ENCODE results near the gene TMEM72. TPM values are rescaled to one million over a fixed set of nuclear protein-coding genes. Genes with fewer than 3 reads are reported as not detected.

TMEM72 gene
- total RNA-seq, 1 experiment from 2014 or later, result not detected

DNA sequence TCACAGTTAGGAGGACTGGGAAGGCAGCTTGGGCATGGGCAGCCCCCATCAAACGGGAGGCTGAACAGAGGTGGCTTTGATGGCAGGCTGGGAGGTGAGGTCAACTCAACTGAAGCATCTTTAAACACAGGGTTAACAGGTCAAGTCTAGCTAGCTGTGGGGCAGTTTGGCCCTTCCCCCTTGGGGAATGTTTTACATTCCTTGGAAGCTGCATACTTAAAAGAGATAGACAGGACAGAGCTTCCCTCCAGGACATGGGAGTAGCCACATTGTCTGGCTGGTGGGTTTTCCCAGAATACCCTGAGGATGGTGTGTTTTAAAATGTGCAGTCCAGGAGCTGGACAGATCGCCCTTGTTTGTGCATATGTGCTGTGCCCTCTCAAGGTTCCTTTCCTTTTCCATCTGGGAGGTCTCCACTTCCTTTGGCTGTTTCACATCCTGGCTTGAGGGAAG is 41.7 kb downstream of the TMEM72 start (continued):
- no peak for TF ChIP-seq EZH2 (IDR thresholded peaks at IDR 0.05)
- TF ChIP-seq FOSL1 (IDR thresholded peaks at IDR 0.05; ENCODE audit: low read depth), result no peak

DNA sequence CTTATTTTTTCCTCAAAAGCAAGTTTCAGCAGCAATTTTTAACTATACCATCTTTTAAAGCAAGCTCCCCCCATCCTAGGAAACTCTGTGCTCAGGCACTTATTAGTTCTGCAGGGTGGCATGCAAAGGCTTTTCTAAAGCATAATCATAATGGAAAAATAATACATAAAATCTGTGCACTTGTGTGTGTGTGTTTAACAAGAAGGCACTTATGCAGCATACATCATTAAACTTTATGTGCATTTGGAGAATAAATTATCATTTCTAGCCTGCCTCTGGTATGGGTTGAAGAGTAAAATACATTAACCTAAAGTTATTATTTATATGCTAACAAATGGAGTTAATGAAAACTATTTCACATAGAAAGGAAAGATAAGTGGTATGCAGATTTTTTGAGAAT is 42.9 kb downstream of the TMEM72 start:
- H3K36me3 ChIP-seq (ENCODE audit: control insufficient read depth in 1 of 2, insufficient read depth in 2 of 2, low read length in 2 of 2), result no peaks in the 10 kb centered on the region
- peaks cover 0 to 10% of the 10 kb centered on the region in 2 experiments; a peak in 1 of 4 replicates for H3K4me1 ChIP-seq (ENCODE audit: control insufficient read depth in 1 of 2, insufficient read depth in 2 of 2, low read length in 2 of 2)
- H3K4me3 ChIP-seq (replicated peaks in 1 of 2; ENCODE audit: low read depth in 1 of 2, low read length in 2 of 2), result no peak overlapping the region
- H3K27me3 ChIP-seq (ENCODE audit: insufficient read depth, low read length), result no peaks in the 10 kb centered on the region
- H3K9ac ChIP-seq (ENCODE audit: low read length), result no peak overlapping the region
- ChIA-PET POLR2A (interaction anchor here (0.7 kb wide), 1 partner anchor 121 kb away, joined by 3 read pairs; no protein-coding TSS in a partner anchor), RAD21 (ENCODE audit: low non-redundant PET in 1 of 2, low total read pairs in 2 of 2, uncharacterized antibody in 2 of 2, unreplicated experiment in 2 of 2) (no interaction called here), CTCF (no interaction called here)
- no peak overlapping the region for H3K4me2 ChIP-seq (ENCODE audit: low read length)
- H3K79me2 ChIP-seq (ENCODE audit: insufficient read depth, low read length), result no peaks in the 10 kb centered on the region
- BruUV-seq (replicated peaks), result no TSS peak
- H4K20me1 ChIP-seq (ENCODE audit: insufficient read depth), result no peaks in the 10 kb centered on the region
- intact Hi-C loops (cut with micrococcal nuclease), result no loop called here
- ATAC-seq (no peak), DNase-seq (ENCODE audit: low read depth, low spot score) (no peak)
- no peaks in the 10 kb centered on the region for H3K9me2 ChIP-seq (ENCODE audit: insufficient read depth)
- no peaks in the 10 kb centered on the region for H3K9me3 ChIP-seq (ENCODE audit: control insufficient read depth in 1 of 2, insufficient read depth in 1 of 2, low read depth in 1 of 2, low read length in 2 of 2)
- no peak overlapping the region for H2AFZ ChIP-seq (ENCODE audit: low read depth, low read length, poor library complexity, severe bottlenecking)
- no peak for TF ChIP-seq POLR2A (IDR thresholded peaks at IDR 0.05; ENCODE audit: borderline replicate concordance, extremely low read depth, insufficient read depth, insufficient read length)
- TF ChIP-seq SIN3A (IDR thresholded peaks at IDR 0.05; ENCODE audit: low read depth), result no peak
- no peak for TF ChIP-seq CEBPB (IDR thresholded peaks at IDR 0.05; ENCODE audit: low read depth)
- no peak for TF ChIP-seq RAD21 (IDR thresholded peaks at IDR 0.05; ENCODE audit: low read depth)
- H3K27ac ChIP-seq (ENCODE audit: low read depth, low read length), result no peak overlapping the region

DNA sequence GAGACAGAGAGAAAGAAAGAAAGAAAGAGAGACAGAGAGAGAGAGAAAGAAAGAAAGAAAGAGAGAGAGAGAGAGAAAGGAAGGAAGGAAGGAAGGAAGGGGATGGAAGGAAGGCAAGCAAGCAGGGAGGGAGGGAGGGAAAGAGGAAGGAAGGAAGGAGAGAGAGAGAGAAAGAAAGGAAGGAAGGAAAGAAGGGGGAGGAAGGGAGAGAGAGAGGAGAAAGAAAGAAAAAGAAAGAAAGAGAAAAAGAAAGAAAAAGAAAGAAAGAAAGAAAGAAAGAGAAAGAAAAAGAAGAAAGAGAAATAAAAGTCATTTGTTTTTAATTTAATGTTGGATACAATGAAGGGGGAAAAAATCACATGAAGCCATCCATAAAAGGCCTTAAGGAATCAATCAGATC is 43.8 kb downstream of the TMEM72 start:
- no peaks in the 10 kb centered on the region for H3K36me3 ChIP-seq (ENCODE audit: control insufficient read depth in 1 of 2, insufficient read depth in 2 of 2, low read length in 2 of 2)
- H2AFZ ChIP-seq (ENCODE audit: low read depth, low read length, poor library complexity, severe bottlenecking), result no peak overlapping the region
- no peaks in the 10 kb centered on the region for H4K20me1 ChIP-seq (ENCODE audit: insufficient read depth)
- no peak overlapping the region for H3K9ac ChIP-seq (ENCODE audit: low read length)
- no peak for TF ChIP-seq RAD21 (IDR thresholded peaks at IDR 0.05; ENCODE audit: low read depth)
- TF ChIP-seq SRF (IDR thresholded peaks at IDR 0.05; ENCODE audit: low read depth), result no peak
- TF ChIP-seq, protein P1, sequence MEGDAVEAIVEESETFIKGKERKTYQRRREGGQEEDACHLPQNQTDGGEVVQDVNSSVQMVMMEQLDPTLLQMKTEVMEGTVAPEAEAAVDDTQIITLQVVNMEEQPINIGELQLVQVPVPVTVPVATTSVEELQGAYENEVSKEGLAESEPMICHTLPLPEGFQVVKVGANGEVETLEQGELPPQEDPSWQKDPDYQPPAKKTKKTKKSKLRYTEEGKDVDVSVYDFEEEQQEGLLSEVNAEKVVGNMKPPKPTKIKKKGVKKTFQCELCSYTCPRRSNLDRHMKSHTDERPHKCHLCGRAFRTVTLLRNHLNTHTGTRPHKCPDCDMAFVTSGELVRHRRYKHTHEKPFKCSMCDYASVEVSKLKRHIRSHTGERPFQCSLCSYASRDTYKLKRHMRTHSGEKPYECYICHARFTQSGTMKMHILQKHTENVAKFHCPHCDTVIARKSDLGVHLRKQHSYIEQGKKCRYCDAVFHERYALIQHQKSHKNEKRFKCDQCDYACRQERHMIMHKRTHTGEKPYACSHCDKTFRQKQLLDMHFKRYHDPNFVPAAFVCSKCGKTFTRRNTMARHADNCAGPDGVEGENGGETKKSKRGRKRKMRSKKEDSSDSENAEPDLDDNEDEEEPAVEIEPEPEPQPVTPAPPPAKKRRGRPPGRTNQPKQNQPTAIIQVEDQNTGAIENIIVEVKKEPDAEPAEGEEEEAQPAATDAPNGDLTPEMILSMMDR (IDR thresholded peaks at IDR 0.05 in 2 of 3, conservative IDR thresholded peaks at IDR 0.05 in 1 of 3; ENCODE audit: borderline replicate concordance in 1 of 3, insufficient read depth in 1 of 3, low read depth in 2 of 3, low read length in 2 of 3), result no peak
- TF ChIP-seq, protein P2, sequence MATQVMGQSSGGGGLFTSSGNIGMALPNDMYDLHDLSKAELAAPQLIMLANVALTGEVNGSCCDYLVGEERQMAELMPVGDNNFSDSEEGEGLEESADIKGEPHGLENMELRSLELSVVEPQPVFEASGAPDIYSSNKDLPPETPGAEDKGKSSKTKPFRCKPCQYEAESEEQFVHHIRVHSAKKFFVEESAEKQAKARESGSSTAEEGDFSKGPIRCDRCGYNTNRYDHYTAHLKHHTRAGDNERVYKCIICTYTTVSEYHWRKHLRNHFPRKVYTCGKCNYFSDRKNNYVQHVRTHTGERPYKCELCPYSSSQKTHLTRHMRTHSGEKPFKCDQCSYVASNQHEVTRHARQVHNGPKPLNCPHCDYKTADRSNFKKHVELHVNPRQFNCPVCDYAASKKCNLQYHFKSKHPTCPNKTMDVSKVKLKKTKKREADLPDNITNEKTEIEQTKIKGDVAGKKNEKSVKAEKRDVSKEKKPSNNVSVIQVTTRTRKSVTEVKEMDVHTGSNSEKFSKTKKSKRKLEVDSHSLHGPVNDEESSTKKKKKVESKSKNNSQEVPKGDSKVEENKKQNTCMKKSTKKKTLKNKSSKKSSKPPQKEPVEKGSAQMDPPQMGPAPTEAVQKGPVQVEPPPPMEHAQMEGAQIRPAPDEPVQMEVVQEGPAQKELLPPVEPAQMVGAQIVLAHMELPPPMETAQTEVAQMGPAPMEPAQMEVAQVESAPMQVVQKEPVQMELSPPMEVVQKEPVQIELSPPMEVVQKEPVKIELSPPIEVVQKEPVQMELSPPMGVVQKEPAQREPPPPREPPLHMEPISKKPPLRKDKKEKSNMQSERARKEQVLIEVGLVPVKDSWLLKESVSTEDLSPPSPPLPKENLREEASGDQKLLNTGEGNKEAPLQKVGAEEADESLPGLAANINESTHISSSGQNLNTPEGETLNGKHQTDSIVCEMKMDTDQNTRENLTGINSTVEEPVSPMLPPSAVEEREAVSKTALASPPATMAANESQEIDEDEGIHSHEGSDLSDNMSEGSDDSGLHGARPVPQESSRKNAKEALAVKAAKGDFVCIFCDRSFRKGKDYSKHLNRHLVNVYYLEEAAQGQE (IDR thresholded peaks at IDR 0.05; ENCODE audit: low read depth), result no peak
- H3K9me3 ChIP-seq (ENCODE audit: control insufficient read depth in 1 of 2, insufficient read depth in 1 of 2, low read depth in 1 of 2, low read length in 2 of 2), result no peaks in the 10 kb centered on the region
- H3K9me2 ChIP-seq (ENCODE audit: insufficient read depth), result no peaks in the 10 kb centered on the region
- BruUV-seq (replicated peaks), result no TSS peak
- no peaks in the 10 kb centered on the region for H3K79me2 ChIP-seq (ENCODE audit: insufficient read depth, low read length)
- peaks cover 2 to 14% of the 10 kb centered on the region in 2 experiments; a peak in 3 of 4 replicates for H3K4me1 ChIP-seq (ENCODE audit: control insufficient read depth in 1 of 2, insufficient read depth in 2 of 2, low read length in 2 of 2)
- CTCF ChIA-PET, result no interaction called here
- intact Hi-C loops (cut with micrococcal nuclease), result no loop called here
- no peak overlapping the region for H3K4me2 ChIP-seq (ENCODE audit: low read length)
- no peak for DNase-seq (ENCODE audit: low read depth, low spot score)
- POLR2A ChIA-PET, result interaction anchor here (0.7 kb wide), 1 partner anchor 120 kb away, joined by 3 read pairs; no protein-coding TSS in a partner anchor
- ATAC-seq, result no peak
- no peak overlapping the region for H3K4me3 ChIP-seq (replicated peaks in 1 of 2; ENCODE audit: low read depth in 1 of 2, low read length in 2 of 2)
- no peaks in the 10 kb centered on the region for H3K27me3 ChIP-seq (ENCODE audit: insufficient read depth, low read length)
- RAD21 ChIA-PET (ENCODE audit: low non-redundant PET in 1 of 2, low total read pairs in 2 of 2, uncharacterized antibody in 2 of 2, unreplicated experiment in 2 of 2), result no interaction called here
- H3K27ac ChIP-seq (ENCODE audit: low read depth, low read length), result no peak overlapping the region

All from HCT116 (cell line).